SK-N-SH (cell line): ENCODE measurements around the gene RPAP3. TPM values are rescaled to one million over a fixed set of nuclear protein-coding genes. Genes with fewer than 3 reads are reported as not detected.

ENCODE experiments used
- CTCF ChIA-PET: fragments of 300-600, 350-600 bp; formaldehyde crosslinking; extraction: SDS; loops from one replicate; lab custom pipeline; 2021; lab: Yijun Ruan, JAX
- POLR2A ChIA-PET: fragments of 350-600 bp; sonication (Branson Sonifier 250); formaldehyde crosslinking; extraction: SDS; loops from one replicate; lab custom pipeline; 2020; ENCODE audit warnings: antibody characterized with exemption, inconsistent platforms; lab: Yijun Ruan, JAX
- DNase-seq: peaks from one replicate; pipeline ENCODE4 v3.0.0; 2012
- H2AFZ ChIP-seq: fragments of 200-600 bp; sonication (generic); 2 replicates; pipeline ENCODE4 v1.8.1; 2016; ENCODE audit warnings: antibody characterized with exemption, mild to moderate bottlenecking, low read depth
- H3F3A ChIP-seq: fragments of 200-600 bp; sonication (generic); replicated peaks from 2 replicates; pipeline ENCODE3; 2016; ENCODE audit warnings: antibody characterized with exemption, mild to moderate bottlenecking; ENCODE audit not compliant: insufficient read depth
- H3K27ac ChIP-seq, 2 experiments: fragments of 200-500 bp in 1 of 2; fragments of 200-600 bp in 1 of 2; sonication (Bioruptor generic) in 1 of 2; sonication (generic), shearing (Covaris generic) in 1 of 2; 2 replicates each; pipeline versions ENCODE4 v1.5.1 to v1.6.1; 2014 to 2016; ENCODE audit warnings: low read depth in 2 of 2, inconsistent platforms in 1 of 2, low read length in 1 of 2, mild to moderate bottlenecking in 1 of 2, mixed read lengths in 1 of 2
- H3K27me3 ChIP-seq: fragments of 200-600 bp; sonication (generic), shearing (Covaris generic); 2 replicates; pipeline ENCODE4 v1.6.1; 2016; ENCODE audit warnings: mixed run types; ENCODE audit not compliant: insufficient read depth
- H3K36me3 ChIP-seq, 2 experiments: fragments of 200-500 bp in 1 of 2; fragments of 200-600 bp in 1 of 2; sonication (Bioruptor generic) in 1 of 2; sonication (generic) in 1 of 2; replicated peaks in 1 of 2; 2 replicates each; pipeline versions ENCODE3 to v1.5.1; 2014 to 2016; ENCODE audit warnings: low read length in 1 of 2, mild to moderate bottlenecking in 1 of 2; ENCODE audit not compliant: insufficient read depth in 2 of 2, control insufficient read depth in 1 of 2
- H3K4me1 ChIP-seq, 2 experiments: fragments of 200-500 bp in 1 of 2; fragments of 200-600 bp in 1 of 2; sonication (Bioruptor generic) in 1 of 2; sonication (generic), shearing (Covaris generic) in 1 of 2; 2 replicates each; pipeline versions ENCODE4 v1.5.1 to v1.6.1; 2014 to 2016; ENCODE audit warnings: low read depth in 1 of 2, low read length in 1 of 2, mixed run types in 1 of 2; ENCODE audit not compliant: insufficient read depth in 2 of 2, control insufficient read depth in 1 of 2
- H3K4me2 ChIP-seq: fragments of 200-600 bp; sonication (generic), shearing (Covaris generic); 2 replicates; pipeline ENCODE4 v1.6.1; 2017; ENCODE audit warnings: mixed run types
- H3K4me3 ChIP-seq, 2 experiments: fragments of 200-500 bp in 1 of 2; fragments of 200-600 bp in 1 of 2; sonication (Bioruptor generic) in 1 of 2; sonication (generic), shearing (Covaris generic) in 1 of 2; 2 replicates each; pipeline versions ENCODE4 v1.5.1 to v1.8.1; 2014 to 2016; ENCODE audit warnings: low read depth in 2 of 2, inconsistent platforms in 1 of 2, low read length in 1 of 2, mild to moderate bottlenecking in 1 of 2, mixed read lengths in 1 of 2, moderate library complexity in 1 of 2
- H3K79me2 ChIP-seq: fragments of 200-600 bp; sonication (generic); 2 replicates; pipeline ENCODE4 v1.8.1; 2017; ENCODE audit warnings: mild to moderate bottlenecking; ENCODE audit not compliant: insufficient read depth
- H3K9ac ChIP-seq: fragments of 200-600 bp; sonication (generic); 2 replicates; pipeline ENCODE4 v1.6.1; 2017; ENCODE audit warnings: mixed run types
- H3K9me2 ChIP-seq: fragments of 200-600 bp; sonication (generic); 2 replicates; pipeline ENCODE4 v1.6.1; 2017; ENCODE audit warnings: mixed run types
- H3K9me3 ChIP-seq: fragments of 200-600 bp; sonication (generic); 2 replicates; pipeline ENCODE4 v1.6.1; 2017; ENCODE audit warnings: mixed run types, mild to moderate bottlenecking, moderate library complexity
- H4K20me1 ChIP-seq: fragments of 200-600 bp; sonication (generic); 2 replicates; pipeline ENCODE4 v1.6.1; 2017; ENCODE audit warnings: mild to moderate bottlenecking, mixed run types; ENCODE audit not compliant: insufficient read depth
- CHD2 ChIP-seq: fragments of 150-350 bp; IDR thresholded peaks from 2 replicates; pipeline ENCODE4 v1.6.1; 2018; ENCODE audit warnings: low read length; ENCODE audit not compliant: partially characterized antibody
- CTCF ChIP-seq: fragments of 200-600 bp; sonication (generic); IDR thresholded peaks from 2 replicates; pipeline ENCODE4 v1.6.1; 2017; ENCODE audit warnings: antibody characterized with exemption, mild to moderate bottlenecking, moderate library complexity
- ELF1 ChIP-seq: IDR thresholded peaks from 2 replicates; pipeline ENCODE4 v1.4.0; 2012
- FOSL2 ChIP-seq: IDR thresholded peaks from 2 replicates; pipeline ENCODE4 v1.4.0; 2012; ENCODE audit warnings: low read depth, mild to moderate bottlenecking, moderate library complexity, borderline replicate concordance
- FOXM1 ChIP-seq: IDR thresholded peaks from 2 replicates; pipeline ENCODE4 v1.4.0; 2012; ENCODE audit warnings: low read depth, mild to moderate bottlenecking
- GABPA ChIP-seq: IDR thresholded peaks from 2 replicates; pipeline ENCODE4 v1.4.0; 2012; ENCODE audit warnings: low read depth, mild to moderate bottlenecking
- GATA2 ChIP-seq: sonication (generic); formaldehyde crosslinking; IDR thresholded peaks from 2 replicates; pipeline ENCODE4 v1.5.0; 2020; ENCODE audit warnings: mild to moderate bottlenecking, missing genetic modification reagents
- JUND ChIP-seq: IDR thresholded peaks from 2 replicates; pipeline ENCODE4 v1.4.0; 2012
- NFIC ChIP-seq: IDR thresholded peaks from 2 replicates; pipeline ENCODE4 v1.4.0; 2012; ENCODE audit warnings: borderline replicate concordance
- NRF1 ChIP-seq: IDR thresholded peaks from 2 replicates; pipeline ENCODE4 v1.6.1; 2012; ENCODE audit warnings: low read depth, mild to moderate bottlenecking, low read length
- PBX3 ChIP-seq: IDR thresholded peaks from 2 replicates; pipeline ENCODE4; 2012
- POLR2AphosphoS5 ChIP-seq: IDR thresholded peaks from 2 replicates; pipeline ENCODE4 v1.6.1; 2012; ENCODE audit warnings: low read depth, low read length
- RAD21 ChIP-seq: IDR thresholded peaks from 2 replicates; pipeline ENCODE4 v1.6.1; 2012; ENCODE audit warnings: mild to moderate bottlenecking, low read length
- RCOR1 ChIP-seq: fragments of 150-350 bp; IDR thresholded peaks from 2 replicates; pipeline ENCODE4 v1.6.1; 2017; ENCODE audit warnings: antibody characterized with exemption, low read length
- REST ChIP-seq: IDR thresholded peaks from 2 replicates; pipeline ENCODE4 v1.6.1; 2012; ENCODE audit warnings: mild to moderate bottlenecking, low read depth, low read length, moderate library complexity
- RFX5 ChIP-seq: IDR thresholded peaks from 2 replicates; pipeline ENCODE4 v1.6.1; 2012; ENCODE audit warnings: mild to moderate bottlenecking, improper control_type of control experiment, low read length
- RXRA ChIP-seq: IDR thresholded peaks from 2 replicates; pipeline ENCODE4 v1.4.0; 2012; ENCODE audit warnings: low read depth, mild to moderate bottlenecking, borderline replicate concordance
- SIN3A ChIP-seq: IDR thresholded peaks from 2 replicates; pipeline ENCODE4 v1.6.1; 2012; ENCODE audit warnings: low read depth, mild to moderate bottlenecking, low read length, moderate library complexity, borderline replicate concordance
- TCF12 ChIP-seq: IDR thresholded peaks from 2 replicates; pipeline ENCODE4 v1.4.0; 2012
- TEAD4 ChIP-seq: IDR thresholded peaks from 2 replicates; pipeline ENCODE4 v1.4.0; 2012; ENCODE audit warnings: mild to moderate bottlenecking, borderline replicate concordance; ENCODE audit not compliant: insufficient read depth
- WGBS: methylation state at CpG from one replicate; pipeline ENCODE4 v1.1.6; 2017; ENCODE audit warnings: low lambda C conversion rate; 5-methylcytosine and 5-hydroxymethylcytosine counted together
- polyA plus RNA-seq, 3 experiments: library from polyadenylated mRNA; depleted of rRNA; stranded (reverse); fragments of >200 nt; gene quantifications; 2 replicates each; pipeline ENCODE4 v1.2.3, GENCODE V29; 2012
- TF ChIP-seq, protein P1 (sequence below): IDR thresholded peaks from 2 replicates; pipeline ENCODE4 v1.4.0; 2012; ENCODE audit warnings: low read depth
- TF ChIP-seq, protein P2 (sequence below): fragments of 150-350 bp; IDR thresholded peaks from 2 replicates; pipeline ENCODE4 v1.6.1; 2017; ENCODE audit warnings: antibody characterized with exemption, low read length, low read depth, borderline replicate concordance

Gene RPAP3
- polyA plus RNA-seq, 1 of the 3 experiments (the other 2 are of a cell fraction) = 6.7 TPM

DNA sequence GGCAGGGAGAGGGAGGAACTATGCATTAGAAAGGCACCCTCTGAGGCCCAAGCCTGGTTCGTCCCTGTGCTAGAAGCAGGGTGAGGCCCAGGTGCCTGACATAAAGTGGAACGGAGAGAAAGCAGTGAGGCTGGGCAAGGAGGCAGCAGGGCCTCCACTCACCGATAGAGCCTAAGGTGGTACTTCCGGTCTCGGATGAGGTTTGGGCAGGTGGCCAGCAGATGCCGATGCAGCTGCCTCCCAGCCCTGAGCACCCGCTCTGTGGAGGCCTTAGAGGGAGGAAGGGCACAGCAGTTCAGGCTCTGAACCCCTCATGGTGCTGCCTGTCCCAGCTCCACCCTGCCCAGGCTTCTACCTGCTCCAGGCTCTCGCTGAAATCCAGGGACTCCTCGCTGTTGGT is 45.7 kb upstream of the RPAP3 start:
- H4K20me1 ChIP-seq = no peaks in the 10 kb centered on the region
- POLR2A ChIA-PET = interaction anchor here (1.0 kb wide), 1 partner anchor 11 kb away, joined by 3 read pairs; no protein-coding TSS in a partner anchor
- H3K4me2 ChIP-seq = no peak overlapping the region
- H3K4me3 ChIP-seq = no peak overlapping the region
- TF ChIP-seq SIN3A = no peak
- TF ChIP-seq CHD2 = no peak
- no peak for TF ChIP-seq GATA2 (CRISPR knock-in tag)
- no peak for TF ChIP-seq TEAD4
- no peak for TF ChIP-seq POLR2AphosphoS5
- TF ChIP-seq CTCF = no peak
- TF ChIP-seq FOXM1 = no peak
- no peak for TF ChIP-seq ELF1
- no peak for TF ChIP-seq RFX5
- no peak overlapping the region for H3K9ac ChIP-seq
- WGBS = 96% methylated on average over 6 of the region's 9 CpGs
- CTCF ChIA-PET = interaction anchor here (1.0 to 18.0 kb wide), 6 partner anchors 11 to 86 kb away, joined by 5 to 435 read pairs (median 13); partner anchors contain the start of gene SLC48A1
- H3K27ac ChIP-seq = no peak overlapping the region
- H2AFZ ChIP-seq = no peak overlapping the region
- no peaks in the 10 kb centered on the region for H3K79me2 ChIP-seq
- DNase-seq = peak; percentile 19
- no peaks in the 10 kb centered on the region for H3K9me2 ChIP-seq
- H3F3A ChIP-seq = no peaks in the 10 kb centered on the region
- H3K27me3 ChIP-seq = no peaks in the 10 kb centered on the region
- H3K4me1 ChIP-seq = peaks cover 12 to 49% of the 10 kb centered on the region in 2 experiments; a peak in 3 of 4 replicates
- no peaks in the 10 kb centered on the region for H3K36me3 ChIP-seq
- no peaks in the 10 kb centered on the region for H3K9me3 ChIP-seq

DNA sequence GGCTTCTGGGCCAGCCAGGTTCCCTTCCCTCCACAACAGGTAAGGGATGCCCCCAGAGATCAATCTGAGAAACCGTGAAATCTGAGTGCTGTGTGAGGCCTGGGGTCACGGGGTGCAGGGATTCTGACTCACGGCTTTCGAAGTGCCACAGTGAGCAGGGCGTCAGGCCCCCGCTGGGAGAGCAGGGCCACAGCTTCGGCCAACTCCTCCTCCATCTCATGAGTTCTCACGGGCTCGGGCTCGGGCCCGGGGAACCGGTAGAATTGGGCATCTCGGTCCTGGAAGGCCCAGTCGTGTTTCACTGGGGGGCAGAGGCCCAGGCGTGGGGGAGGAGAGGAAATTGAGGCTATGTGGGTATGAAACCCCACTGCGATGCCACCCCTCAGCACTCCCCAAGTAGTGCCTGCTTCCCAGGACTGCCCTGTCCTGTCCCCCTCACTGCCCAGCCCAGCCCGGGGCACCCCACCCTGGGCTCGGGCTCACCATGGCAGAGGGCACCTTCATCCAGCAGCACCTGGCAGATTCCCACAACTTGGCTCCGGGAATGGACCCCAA is 45.2 kb upstream of the RPAP3 start:
- no peaks in the 10 kb centered on the region for H3K9me2 ChIP-seq
- no peaks in the 10 kb centered on the region for H4K20me1 ChIP-seq
- ChIA-PET POLR2A (no interaction called here), CTCF (interaction anchor here (1.0 to 18.0 kb wide), 4 partner anchors 10 to 36 kb away, joined by 5 to 435 read pairs (median 165); partner anchors contain the start of gene SLC48A1)
- no peak overlapping the region for H3K4me3 ChIP-seq
- no peaks in the 10 kb centered on the region for H3K27me3 ChIP-seq
- H3K27ac ChIP-seq = no peak overlapping the region
- H3K4me2 ChIP-seq = no peak overlapping the region
- no peak overlapping the region for H3K9ac ChIP-seq
- no peak for TF ChIP-seq RCOR1
- TF ChIP-seq, protein P1, sequence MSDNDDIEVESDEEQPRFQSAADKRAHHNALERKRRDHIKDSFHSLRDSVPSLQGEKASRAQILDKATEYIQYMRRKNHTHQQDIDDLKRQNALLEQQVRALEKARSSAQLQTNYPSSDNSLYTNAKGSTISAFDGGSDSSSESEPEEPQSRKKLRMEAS = no peak
- TF ChIP-seq RFX5 = no peak
- TF ChIP-seq RAD21 = no peak
- TF ChIP-seq TCF12 = no peak
- no peak for TF ChIP-seq NRF1
- no peak for TF ChIP-seq REST
- TF ChIP-seq GABPA = no peak
- TF ChIP-seq FOSL2 = no peak
- TF ChIP-seq, protein P2, sequence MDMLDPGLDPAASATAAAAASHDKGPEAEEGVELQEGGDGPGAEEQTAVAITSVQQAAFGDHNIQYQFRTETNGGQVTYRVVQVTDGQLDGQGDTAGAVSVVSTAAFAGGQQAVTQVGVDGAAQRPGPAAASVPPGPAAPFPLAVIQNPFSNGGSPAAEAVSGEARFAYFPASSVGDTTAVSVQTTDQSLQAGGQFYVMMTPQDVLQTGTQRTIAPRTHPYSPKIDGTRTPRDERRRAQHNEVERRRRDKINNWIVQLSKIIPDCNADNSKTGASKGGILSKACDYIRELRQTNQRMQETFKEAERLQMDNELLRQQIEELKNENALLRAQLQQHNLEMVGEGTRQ = no peak
- TF ChIP-seq RXRA = no peak
- TF ChIP-seq JUND = no peak
- no peak for TF ChIP-seq NFIC
- TF ChIP-seq GATA2 (CRISPR knock-in tag) = no peak
- no peak for TF ChIP-seq PBX3
- no peaks in the 10 kb centered on the region for H3K79me2 ChIP-seq
- 88% methylated on average over 8 of the region's 19 CpGs for WGBS
- H3K36me3 ChIP-seq = no peaks in the 10 kb centered on the region
- peaks cover 12 to 46% of the 10 kb centered on the region in 2 experiments; a peak in 3 of 4 replicates for H3K4me1 ChIP-seq
- DNase-seq = peak; percentile 16
- H3K9me3 ChIP-seq = no peaks in the 10 kb centered on the region
- H2AFZ ChIP-seq = no peak overlapping the region
- no peaks in the 10 kb centered on the region for H3F3A ChIP-seq
